ENCODE measurements around the gene LIN28B. TPM values are rescaled to one million over a fixed set of nuclear protein-coding genes. Genes with fewer than 3 reads are reported as not detected.

LIN28B gene
- total RNA-seq, 1 experiment from 2014 or later: 0.25 TPM

DNA sequence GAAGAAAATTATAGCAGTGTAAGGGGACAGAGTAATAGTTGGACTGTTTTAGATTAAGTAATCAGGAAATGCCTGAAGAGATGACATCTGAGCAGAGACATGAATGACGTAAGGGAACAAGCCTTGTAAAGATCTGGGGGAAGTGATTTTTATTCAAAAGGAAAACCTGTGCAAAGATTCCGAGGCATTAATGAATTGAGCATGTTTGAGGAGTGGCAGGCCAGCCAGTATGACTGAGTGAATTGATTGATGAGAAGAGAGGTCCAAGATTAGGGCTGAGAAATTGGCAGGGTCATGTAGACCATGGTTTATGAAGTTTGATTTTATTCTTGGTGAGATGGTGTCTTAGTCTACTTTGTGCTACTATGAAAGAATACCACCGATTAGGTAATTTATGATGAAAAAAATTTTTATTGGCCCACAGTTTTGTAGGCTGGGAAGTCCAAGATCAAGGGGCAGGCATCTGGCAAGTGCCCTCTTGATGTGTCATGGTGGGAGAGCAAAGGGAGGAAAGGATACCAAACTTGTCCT is 95.1 kb downstream of the LIN28B start:
- H3K27ac ChIP-seq (ENCODE audit: low read depth, low read length): no peak overlapping the region
- no peak overlapping the region for H3K4me2 ChIP-seq (ENCODE audit: low read length)
- RAD21 ChIA-PET (ENCODE audit: low non-redundant PET in 1 of 2, low total read pairs in 2 of 2, uncharacterized antibody in 2 of 2, unreplicated experiment in 2 of 2): no interaction called here
- H3K79me2 ChIP-seq (ENCODE audit: insufficient read depth, low read length): no peaks in the 10 kb centered on the region
- no peaks in the 10 kb centered on the region for H3K27me3 ChIP-seq (ENCODE audit: insufficient read depth, low read length)
- no peak overlapping the region for H3K4me3 ChIP-seq (replicated peaks in 1 of 2; ENCODE audit: low read depth in 1 of 2, low read length in 2 of 2)
- H3K9ac ChIP-seq (ENCODE audit: low read length): no peak overlapping the region
- ATAC-seq (no peak), DNase-seq (ENCODE audit: low read depth, low spot score) (no peak)
- no peaks in the 10 kb centered on the region for H3K9me3 ChIP-seq (ENCODE audit: control insufficient read depth in 1 of 2, insufficient read depth in 1 of 2, low read depth in 1 of 2, low read length in 2 of 2)
- TF ChIP-seq ELF1 (IDR thresholded peaks at IDR 0.05; ENCODE audit: borderline replicate concordance, low read depth) (no peak), EGR1 (IDR thresholded peaks at IDR 0.05; ENCODE audit: low read depth) (no peak), CBX3 (IDR thresholded peaks at IDR 0.05; ENCODE audit: low read depth) (no peak), TCF7L2 (IDR thresholded peaks at IDR 0.05; ENCODE audit: borderline replicate concordance, extremely low read depth, insufficient read depth, insufficient read length) (no peak), POLR2A (IDR thresholded peaks at IDR 0.05; ENCODE audit: borderline replicate concordance, extremely low read depth, insufficient read depth, insufficient read length) (no peak)
- TF ChIP-seq, protein P1, sequence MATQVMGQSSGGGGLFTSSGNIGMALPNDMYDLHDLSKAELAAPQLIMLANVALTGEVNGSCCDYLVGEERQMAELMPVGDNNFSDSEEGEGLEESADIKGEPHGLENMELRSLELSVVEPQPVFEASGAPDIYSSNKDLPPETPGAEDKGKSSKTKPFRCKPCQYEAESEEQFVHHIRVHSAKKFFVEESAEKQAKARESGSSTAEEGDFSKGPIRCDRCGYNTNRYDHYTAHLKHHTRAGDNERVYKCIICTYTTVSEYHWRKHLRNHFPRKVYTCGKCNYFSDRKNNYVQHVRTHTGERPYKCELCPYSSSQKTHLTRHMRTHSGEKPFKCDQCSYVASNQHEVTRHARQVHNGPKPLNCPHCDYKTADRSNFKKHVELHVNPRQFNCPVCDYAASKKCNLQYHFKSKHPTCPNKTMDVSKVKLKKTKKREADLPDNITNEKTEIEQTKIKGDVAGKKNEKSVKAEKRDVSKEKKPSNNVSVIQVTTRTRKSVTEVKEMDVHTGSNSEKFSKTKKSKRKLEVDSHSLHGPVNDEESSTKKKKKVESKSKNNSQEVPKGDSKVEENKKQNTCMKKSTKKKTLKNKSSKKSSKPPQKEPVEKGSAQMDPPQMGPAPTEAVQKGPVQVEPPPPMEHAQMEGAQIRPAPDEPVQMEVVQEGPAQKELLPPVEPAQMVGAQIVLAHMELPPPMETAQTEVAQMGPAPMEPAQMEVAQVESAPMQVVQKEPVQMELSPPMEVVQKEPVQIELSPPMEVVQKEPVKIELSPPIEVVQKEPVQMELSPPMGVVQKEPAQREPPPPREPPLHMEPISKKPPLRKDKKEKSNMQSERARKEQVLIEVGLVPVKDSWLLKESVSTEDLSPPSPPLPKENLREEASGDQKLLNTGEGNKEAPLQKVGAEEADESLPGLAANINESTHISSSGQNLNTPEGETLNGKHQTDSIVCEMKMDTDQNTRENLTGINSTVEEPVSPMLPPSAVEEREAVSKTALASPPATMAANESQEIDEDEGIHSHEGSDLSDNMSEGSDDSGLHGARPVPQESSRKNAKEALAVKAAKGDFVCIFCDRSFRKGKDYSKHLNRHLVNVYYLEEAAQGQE (IDR thresholded peaks at IDR 0.05; ENCODE audit: low read depth): no peak
- TF ChIP-seq, protein P2, sequence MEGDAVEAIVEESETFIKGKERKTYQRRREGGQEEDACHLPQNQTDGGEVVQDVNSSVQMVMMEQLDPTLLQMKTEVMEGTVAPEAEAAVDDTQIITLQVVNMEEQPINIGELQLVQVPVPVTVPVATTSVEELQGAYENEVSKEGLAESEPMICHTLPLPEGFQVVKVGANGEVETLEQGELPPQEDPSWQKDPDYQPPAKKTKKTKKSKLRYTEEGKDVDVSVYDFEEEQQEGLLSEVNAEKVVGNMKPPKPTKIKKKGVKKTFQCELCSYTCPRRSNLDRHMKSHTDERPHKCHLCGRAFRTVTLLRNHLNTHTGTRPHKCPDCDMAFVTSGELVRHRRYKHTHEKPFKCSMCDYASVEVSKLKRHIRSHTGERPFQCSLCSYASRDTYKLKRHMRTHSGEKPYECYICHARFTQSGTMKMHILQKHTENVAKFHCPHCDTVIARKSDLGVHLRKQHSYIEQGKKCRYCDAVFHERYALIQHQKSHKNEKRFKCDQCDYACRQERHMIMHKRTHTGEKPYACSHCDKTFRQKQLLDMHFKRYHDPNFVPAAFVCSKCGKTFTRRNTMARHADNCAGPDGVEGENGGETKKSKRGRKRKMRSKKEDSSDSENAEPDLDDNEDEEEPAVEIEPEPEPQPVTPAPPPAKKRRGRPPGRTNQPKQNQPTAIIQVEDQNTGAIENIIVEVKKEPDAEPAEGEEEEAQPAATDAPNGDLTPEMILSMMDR (IDR thresholded peaks at IDR 0.05 in 2 of 3, conservative IDR thresholded peaks at IDR 0.05 in 1 of 3; ENCODE audit: borderline replicate concordance in 1 of 3, insufficient read depth in 1 of 3, low read depth in 2 of 3, low read length in 2 of 3): no peak
- no peaks in the 10 kb centered on the region for H4K20me1 ChIP-seq (ENCODE audit: insufficient read depth)
- no peaks in the 10 kb centered on the region for H3K9me2 ChIP-seq (ENCODE audit: insufficient read depth)
- POLR2A ChIA-PET: no interaction called here
- H3K36me3 ChIP-seq (ENCODE audit: control insufficient read depth in 1 of 2, insufficient read depth in 2 of 2, low read length in 2 of 2): no peaks in the 10 kb centered on the region
- CTCF ChIA-PET: no interaction called here
- BruUV-seq (replicated peaks): no TSS peak
- intact Hi-C loops (cut with micrococcal nuclease): no loop called here
- no peak overlapping the region for H2AFZ ChIP-seq (ENCODE audit: low read depth, low read length, poor library complexity, severe bottlenecking)
- no peaks in the 10 kb centered on the region for H3K4me1 ChIP-seq (ENCODE audit: control insufficient read depth in 1 of 2, insufficient read depth in 2 of 2, low read length in 2 of 2)

Measured in HCT116 (cell line).